D721Med (cell line): ENCODE data around the gene DHX30.

Experiments
- DNase-seq: peaks from one replicate; pipeline ENCODE4 v3.0.0; 2011; ENCODE audit warnings: low spot score; ENCODE audit not compliant: insufficient read length
- FAIRE-seq: peaks from 2 replicates; lab custom pipeline; 2011; peaks lifted over from hg19 to GRCh38; lab: Jason Lieb, UNC
- CTCF ChIP-seq: IDR thresholded peaks from 2 replicates; pipeline ENCODE4 v1.5.1; 2012; ENCODE audit warnings: mild to moderate bottlenecking, control low read depth; ENCODE audit not compliant: insufficient read depth; ENCODE audit errors: missing control alignments

The DHX30 gene

GRCh38 chr3:47841786-47842349 lies 38.9 kb downstream of the DHX30 start:
- TF ChIP-seq CTCF = no peak
- DNase-seq (no peak), FAIRE-seq (no peak)

GRCh38 chr3:47846186-47846879 lies 43.4 kb downstream of the DHX30 start:
- no peak for TF ChIP-seq CTCF
- FAIRE-seq (no peak), DNase-seq (no peak)

- FAIRE-seq = no peak
- no peak for TF ChIP-seq CTCF
- no peak for DNase-seq
Observed at GRCh38 chr3:47846880-47847248, 43.9 kb downstream of the DHX30 start.

- DNase-seq (no peak), FAIRE-seq (no peak)
- TF ChIP-seq CTCF = no peak
Observed at GRCh38 chr3:47847260-47847659, 44.3 kb downstream of the DHX30 start.

GRCh38 chr3:47847801-47848518 lies 45.0 kb downstream of the DHX30 start:
- no peak for TF ChIP-seq CTCF
- FAIRE-seq (no peak), DNase-seq (no peak)

- DNase-seq (no peak), FAIRE-seq (no peak)
- TF ChIP-seq CTCF = no peak
Observed at GRCh38 chr3:47848599-47849117, 45.7 kb downstream of the DHX30 start.
